GM12892 (cell line): Measurements from ENCODE around the gene KIZ.

ENCODE experiments used
- POLR2A ChIP-seq: IDR thresholded peaks from 2 replicates; pipeline ENCODE4 v1.6.1; 2011; ENCODE audit warnings: low read depth, low read length, control low read depth
- POLR2AphosphoS5 ChIP-seq: IDR thresholded peaks from 2 replicates; pipeline ENCODE4 v1.6.1; 2011; ENCODE audit warnings: low read depth, low read length, control low read depth
- TAF1 ChIP-seq: IDR thresholded peaks from 2 replicates; pipeline ENCODE4 v1.6.1; 2011; ENCODE audit warnings: low read depth, mild to moderate bottlenecking, control low read depth, low read length, borderline replicate concordance

DNA sequence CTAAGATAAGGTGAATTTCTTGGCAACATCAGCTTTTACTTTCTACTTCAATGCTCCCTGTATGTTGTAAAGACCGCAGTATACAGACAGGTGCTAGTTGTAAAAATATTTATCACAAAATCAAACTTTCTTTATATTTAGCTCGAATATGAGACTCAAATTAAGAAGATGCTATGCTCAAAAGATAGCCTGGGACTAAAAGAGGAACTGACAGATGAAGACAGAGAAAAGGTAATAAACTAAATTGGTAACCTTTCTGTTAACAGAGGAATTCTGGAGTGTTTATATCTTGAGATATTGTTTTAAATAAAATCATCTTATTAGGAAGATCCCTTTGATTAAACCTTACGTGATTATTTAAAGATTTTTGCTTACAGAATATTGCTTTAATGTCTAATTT lies 19.5 kb downstream of the KIZ start:
- TF ChIP-seq POLR2AphosphoS5 (no peak), POLR2A (no peak), TAF1 (no peak)
